Fibroblast of skin of abdomen (primary cell): ENCODE results near the gene ANKRD44.

Experiments used
- DNase-seq: peaks from one replicate; pipeline ENCODE4 v3.0.0-alpha.2; 2013

The ANKRD44 gene

DNA sequence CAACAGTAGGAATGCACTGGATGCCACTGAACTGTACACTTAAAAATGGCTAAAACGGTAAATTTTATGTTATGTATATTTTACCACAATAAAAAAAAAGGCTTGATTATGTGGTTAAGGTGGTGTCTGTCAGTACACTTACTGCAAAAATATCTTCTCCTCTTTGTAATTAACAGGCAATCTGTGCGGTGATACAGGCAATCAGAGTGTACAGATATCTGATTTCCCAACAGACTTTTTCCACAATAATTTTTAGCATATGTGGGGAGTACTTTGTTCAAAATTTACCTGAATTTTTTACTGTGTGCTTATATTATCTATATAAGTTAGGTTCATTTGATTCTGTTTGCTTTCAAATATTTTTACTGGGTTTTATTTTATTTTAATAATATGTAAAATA, 209.1 kb downstream of the ANKRD44 start:
- DNase-seq: no peak

GRCh38 chr2:197097578-197098366, 212.8 kb downstream of the ANKRD44 start:
- peak; percentile 85 for DNase-seq

DNA sequence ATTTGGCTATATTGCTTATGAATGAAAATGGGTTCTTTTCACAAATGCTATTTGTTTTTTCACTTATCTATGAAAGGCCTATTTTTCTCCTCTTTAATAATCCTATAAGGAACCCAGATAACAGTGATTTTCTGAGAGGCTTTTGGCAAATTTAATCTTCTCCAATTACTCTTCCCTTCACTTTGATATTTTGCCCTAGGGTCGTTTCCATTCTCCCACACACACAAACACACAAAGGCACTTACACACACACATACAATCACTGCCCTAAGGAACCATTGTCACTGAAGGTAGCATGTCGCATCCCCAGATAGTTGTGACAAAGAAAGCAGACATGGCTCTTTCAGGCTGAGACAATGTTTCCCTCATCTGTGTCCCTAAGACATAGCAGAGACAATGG, 213.9 kb downstream of the ANKRD44 start:
- DNase-seq: no peak

DNA sequence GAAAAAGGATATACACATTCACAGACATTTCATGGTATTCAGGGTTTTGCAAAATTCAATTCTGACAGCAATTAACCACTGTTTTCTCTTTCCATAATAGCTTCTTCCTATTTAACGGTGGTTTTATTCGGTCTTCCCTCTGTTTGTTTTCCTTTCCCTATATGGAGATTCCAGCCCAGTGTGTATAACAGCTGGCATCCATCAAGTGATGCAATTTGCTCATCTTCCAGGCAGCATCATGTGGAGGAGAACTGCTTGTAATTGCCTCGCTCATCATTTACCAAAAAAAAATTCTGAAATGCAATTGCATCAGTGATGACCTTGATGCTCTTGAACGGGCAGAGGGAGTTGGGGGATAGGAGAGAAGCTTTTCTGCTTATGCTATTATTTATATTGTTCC, 218.1 kb downstream of the ANKRD44 start:
- peak; percentile 88 for DNase-seq

DNA sequence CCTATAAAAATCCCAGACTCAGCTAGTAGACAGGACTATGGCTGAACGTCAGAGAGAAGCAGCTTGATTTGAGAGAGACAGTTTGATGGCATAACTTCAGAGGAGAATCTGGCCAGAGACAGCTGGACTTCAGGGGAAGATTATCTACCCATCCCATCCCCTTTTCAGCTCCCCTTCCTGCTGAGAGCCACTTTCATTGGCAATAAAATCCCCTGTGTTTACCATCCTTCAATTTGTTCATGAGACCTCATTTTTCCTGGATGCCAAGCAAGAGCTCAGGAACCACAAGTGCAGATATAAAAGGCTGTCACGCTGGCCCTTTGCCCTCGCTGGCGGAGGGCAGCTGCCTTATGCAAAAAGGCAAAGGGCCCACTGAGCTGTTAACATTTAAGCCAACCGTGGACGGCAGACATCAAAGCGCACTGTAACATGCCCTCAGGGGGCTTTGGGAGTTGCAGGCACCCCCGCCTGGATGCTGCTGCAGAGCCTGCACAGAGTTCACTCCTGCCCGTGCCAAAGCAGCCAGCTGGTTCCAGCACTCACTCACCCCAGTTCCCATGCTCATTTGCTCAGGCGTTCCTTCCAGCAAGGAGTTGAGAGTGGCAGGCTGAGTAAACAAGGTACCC, 219.7 kb downstream of the ANKRD44 start:
- no peak for DNase-seq

DNA sequence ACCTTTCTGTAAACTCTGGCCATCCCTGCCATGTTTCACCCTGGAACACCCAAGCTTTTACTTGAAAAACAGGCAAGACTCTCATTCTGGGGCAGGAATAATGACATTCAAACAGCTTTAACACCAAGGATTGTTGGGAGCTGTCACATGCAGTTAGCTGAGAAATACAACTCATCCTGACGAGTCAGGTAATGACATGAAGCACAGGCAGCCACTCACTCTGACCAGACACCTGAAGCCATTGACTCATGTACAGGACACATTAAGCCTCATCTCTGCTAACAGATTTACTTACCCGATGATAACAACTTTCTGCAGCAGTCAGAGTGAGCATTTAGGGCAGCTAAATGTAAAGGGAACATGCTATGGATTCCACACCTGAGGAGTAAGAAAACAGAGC, 220.9 kb downstream of the ANKRD44 start:
- DNase-seq: no peak

GRCh38 chr2:197088694-197089093, 221.9 kb downstream of the ANKRD44 start:
- DNase-seq: peak; percentile 73

DNA sequence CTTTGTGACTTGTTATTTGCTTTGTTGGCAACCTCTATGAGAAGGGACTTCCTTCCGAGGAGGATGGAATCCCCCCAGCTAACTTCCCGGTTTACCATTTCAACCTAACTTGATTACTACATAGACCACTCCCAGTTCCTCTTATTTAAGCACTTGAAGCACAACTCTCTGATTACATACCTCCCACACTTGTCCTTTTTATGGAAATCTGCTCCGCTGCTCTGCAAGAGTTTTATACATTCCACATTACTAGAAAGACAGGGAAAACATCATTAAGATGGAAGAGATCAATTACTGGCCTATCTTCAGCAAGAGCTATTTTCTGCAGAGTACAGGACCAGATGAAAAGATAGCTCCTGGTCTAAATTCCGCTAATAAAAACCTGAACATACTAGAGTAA, 224.1 kb downstream of the ANKRD44 start:
- no peak for DNase-seq

DNA sequence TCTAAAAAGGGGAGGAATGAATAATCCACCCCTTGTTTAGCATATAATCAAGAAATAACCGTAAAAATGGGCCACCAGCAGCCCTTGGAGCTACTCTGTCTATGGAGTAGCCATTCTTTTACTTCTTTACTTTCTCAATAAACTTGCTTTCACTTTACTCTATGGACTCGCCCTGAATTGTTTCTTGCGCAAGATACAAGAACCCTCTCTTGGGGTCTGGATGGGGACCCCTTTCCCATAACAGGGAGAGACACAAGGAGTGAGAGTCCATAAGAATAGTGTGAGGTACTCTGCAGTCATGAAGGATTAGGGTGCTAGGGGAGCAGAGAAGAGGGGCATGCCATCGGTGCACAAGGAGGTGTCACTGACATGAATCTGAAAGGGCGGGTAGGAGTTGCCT, 224.9 kb downstream of the ANKRD44 start:
- no peak for DNase-seq

GRCh38 chr2:197081294-197081693, 229.3 kb downstream of the ANKRD44 start:
- no peak for DNase-seq

DNA sequence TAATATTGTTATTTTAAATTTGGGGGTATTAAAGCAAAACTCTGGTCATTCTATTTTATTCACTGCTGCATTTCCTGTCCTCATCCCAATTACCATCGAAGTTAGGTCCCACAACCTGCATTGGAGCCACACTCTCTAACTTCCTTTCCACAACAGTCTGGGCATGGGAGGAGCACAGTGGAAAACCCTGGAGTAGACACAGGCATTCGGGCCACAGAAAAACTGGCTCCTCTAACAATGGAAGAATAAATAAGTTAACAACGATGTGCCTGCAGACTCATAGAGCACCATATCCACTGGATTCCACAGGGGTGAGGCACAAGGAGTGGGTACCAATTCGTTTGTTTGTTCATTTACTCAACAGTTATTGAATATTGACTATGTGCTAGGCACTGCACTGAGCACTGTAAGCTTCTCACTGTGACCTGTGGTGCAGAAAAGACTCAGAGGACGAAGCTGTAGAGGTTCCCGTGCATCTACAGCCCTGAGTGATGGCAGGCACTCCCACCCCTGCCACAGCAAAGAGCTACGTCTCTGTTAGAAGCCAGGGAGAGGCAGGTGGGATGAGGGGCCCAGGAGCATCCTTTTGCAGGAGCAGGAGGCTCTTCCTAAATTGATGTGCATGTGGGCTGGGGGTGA, 229.9 kb downstream of the ANKRD44 start:
- DNase-seq: no peak

GRCh38 chr2:197079832-197080555, 230.6 kb downstream of the ANKRD44 start:
- DNase-seq: peak; percentile 80

DNA sequence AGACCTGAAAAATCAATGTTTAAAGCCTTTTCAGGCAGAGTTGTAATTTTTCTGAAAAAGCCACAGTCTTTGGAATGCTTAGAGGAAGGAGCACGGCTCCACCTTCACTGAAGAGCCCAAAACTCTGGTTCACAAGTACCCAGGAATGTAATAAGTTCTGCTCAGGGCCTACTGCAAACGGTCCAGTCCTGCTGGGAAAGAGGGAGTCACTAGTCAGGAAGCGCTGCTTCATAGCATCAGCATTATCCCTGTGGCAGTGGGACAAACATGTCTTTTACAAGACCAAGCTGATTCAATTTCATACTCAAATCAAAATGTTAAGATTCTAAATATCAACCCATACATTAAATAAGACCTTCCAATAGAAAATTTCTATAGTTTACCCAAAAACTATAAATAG, 231.2 kb downstream of the ANKRD44 start:
- DNase-seq: peak; percentile 47

GRCh38 chr2:197078535-197078934, 232.0 kb downstream of the ANKRD44 start:
- peak; percentile 29 for DNase-seq

DNA sequence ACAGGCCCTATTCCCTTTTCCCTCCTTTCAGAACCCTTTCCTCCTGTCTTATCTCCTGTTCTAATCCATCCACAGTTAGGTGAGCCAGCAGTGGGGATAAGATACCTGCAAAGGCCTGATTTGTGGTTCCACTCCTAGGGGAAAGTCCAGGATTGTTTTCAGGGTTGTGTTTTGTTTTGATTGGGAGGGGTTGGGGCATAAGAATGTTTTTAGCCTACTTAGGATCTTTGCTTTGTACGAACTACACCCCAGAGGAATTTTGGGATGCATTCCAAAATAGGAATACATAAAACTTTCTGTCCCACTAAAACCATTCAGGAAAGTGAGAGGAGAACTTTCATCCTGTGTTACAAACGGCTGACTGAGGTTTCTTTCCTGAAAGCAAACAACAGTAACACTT, 233.2 kb downstream of the ANKRD44 start:
- DNase-seq: peak; percentile 36

GRCh38 chr2:197076652-197077051, 233.9 kb downstream of the ANKRD44 start:
- DNase-seq: no peak

- DNase-seq: no peak
Measured at GRCh38 chr2:197075754-197076337, 234.7 kb downstream of the ANKRD44 start.

DNA sequence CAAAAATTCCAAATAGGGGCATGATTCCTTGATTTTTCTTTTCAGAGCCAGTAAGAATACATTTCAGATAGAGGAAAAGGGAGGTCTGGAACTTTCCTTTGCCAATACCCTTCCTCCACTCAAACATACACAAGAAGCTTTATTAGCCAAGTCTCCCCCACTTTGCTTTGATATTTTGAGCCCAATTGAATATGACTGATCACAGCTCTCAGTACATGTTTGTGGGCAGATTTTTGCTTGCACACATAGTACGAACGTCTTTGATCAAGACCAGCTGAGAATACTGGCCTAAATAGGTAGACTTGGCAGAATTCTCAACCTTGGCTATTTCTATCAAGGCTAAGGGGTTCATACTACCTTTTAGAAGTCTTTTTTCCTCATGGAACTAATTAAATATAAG, 235.3 kb downstream of the ANKRD44 start:
- DNase-seq: peak; percentile 28

DNA sequence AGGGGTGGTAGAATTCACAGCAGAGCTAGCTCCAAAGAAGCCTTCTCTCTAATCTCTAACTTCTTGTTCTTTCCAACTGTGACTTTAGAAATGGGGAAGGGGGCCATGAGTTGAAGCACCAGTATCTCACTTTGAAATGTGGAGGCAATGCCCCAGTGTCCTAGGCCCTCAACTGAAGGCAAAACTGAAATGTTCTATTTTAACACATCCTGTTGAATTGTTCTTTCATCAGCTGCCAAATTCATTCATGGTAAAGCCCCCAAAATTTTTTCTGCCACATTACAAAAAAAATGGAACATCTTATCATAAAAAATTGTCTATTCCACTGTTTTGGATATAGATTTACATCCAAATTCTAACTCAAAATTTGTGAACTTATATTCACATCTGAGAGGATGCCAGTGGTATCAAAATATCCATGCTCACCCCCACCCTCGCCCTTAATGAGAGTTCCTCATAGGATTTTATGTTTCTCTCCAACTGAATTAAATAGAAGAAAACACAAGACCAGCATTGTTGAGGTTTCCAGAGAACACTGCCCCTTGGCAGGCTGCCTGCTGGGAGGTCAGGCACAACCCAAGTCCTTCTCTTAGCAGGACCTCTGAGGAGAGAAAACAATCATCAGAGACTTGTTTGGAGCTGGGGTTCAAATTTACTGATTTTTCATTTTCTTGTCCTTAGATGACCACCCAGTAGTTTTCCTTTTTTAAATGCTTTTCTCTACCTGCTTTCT, 236.7 kb downstream of the ANKRD44 start:
- no peak for DNase-seq

DNA sequence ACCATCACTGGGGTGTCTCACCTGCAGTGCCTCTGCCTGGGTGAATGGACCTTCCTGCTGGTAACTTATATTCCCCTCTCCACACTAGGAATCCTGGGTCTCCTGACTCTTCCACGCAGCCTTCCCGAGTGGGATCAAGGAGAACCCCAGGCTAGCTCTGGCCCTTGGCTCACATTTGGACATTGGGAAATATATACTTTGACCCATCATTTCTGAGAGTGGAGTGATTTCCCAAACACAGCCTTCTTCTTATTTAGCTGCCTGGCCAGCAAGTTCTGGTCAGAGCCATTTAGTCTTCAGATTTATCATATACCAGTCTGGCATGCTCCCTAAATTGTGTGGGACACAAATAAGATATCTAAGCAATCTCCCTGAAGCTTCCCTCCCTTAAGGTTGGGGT, 237.3 kb downstream of the ANKRD44 start:
- no peak for DNase-seq

- no peak for DNase-seq
Measured at GRCh38 chr2:197072533-197072932, 238.0 kb downstream of the ANKRD44 start.
